ENCODE data around the gene TRIM26. TPM values are rescaled to one million over a fixed set of nuclear protein-coding genes. Genes with fewer than 3 reads are reported as not detected.

TRIM26 gene
- total RNA-seq, 2 experiments from 2014 or later = 43.4 to 45.0 TPM

DNA sequence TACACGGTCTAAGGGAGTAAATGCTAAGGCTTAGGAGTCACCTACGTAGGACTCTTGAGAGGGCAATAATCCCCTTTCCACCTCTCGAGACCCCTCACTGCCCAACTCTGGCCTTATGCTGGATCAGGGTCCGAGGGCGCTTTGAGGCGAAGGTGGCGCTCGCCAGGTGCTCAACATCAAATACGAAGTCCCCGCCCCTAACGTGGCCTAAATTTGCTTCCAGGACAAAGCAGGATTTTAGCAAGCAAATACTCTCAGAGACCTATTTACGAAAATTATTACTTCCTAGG lies 406 bp upstream of the TRIM26 start:
- Mint-ChIP-seq H3K4me3 (peak overlapping the region; percentile 90), H3K27me3 (no peaks in the 10 kb centered on the region), H3K36me3 (ENCODE audit: low read depth) (peaks cover 26% of the 10 kb centered on the region), H3K9me3 (no peaks in the 10 kb centered on the region), H3K4me1 (ENCODE audit: low read depth) (peaks cover 45% of the 10 kb centered on the region), H3K27ac (peak overlapping the region; percentile 99)
- ChIA-PET CTCF (interaction anchor here (1.3 to 1.5 kb wide), 2 partner anchors 14 to 145 kb away, joined by 3 to 6 read pairs; no protein-coding TSS in a partner anchor), POLR2A (interaction anchor here (0.6 to 3.6 kb wide), 19 partner anchors 8 to 153 kb away, joined by 3 to 27 read pairs (median 4); partner anchors contain the start of genes POLR1H and TRIM39)
- TF ChIP-seq, protein P1, sequence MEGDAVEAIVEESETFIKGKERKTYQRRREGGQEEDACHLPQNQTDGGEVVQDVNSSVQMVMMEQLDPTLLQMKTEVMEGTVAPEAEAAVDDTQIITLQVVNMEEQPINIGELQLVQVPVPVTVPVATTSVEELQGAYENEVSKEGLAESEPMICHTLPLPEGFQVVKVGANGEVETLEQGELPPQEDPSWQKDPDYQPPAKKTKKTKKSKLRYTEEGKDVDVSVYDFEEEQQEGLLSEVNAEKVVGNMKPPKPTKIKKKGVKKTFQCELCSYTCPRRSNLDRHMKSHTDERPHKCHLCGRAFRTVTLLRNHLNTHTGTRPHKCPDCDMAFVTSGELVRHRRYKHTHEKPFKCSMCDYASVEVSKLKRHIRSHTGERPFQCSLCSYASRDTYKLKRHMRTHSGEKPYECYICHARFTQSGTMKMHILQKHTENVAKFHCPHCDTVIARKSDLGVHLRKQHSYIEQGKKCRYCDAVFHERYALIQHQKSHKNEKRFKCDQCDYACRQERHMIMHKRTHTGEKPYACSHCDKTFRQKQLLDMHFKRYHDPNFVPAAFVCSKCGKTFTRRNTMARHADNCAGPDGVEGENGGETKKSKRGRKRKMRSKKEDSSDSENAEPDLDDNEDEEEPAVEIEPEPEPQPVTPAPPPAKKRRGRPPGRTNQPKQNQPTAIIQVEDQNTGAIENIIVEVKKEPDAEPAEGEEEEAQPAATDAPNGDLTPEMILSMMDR (IDR thresholded peaks at IDR 0.05) = no peak
- intact Hi-C loops (cut with micrococcal nuclease) = loop anchor here (10.0 kb wide), 1 partner anchor 111 kb away; the partner anchor contains the start of gene TRIM39
- ATAC-seq = no peak
- no peak for DNase-seq

DNA sequence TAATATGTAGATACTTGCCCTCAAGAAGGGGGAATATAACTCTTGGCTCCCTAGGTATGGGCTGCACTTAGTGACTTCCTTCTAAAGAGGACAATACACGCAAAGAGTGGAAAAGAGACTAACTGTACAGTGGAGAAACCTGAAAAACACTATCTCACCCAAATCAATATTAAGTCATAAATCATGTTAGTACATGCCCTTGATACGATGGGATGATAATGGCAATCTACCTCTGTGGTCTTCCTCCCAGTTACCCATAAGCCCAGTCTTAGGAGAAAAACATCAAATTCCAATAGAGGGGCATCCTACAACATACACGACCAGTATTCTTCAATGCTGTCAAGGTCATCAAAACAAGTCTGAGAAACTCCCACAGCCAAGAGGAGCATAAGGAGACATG lies 1.3 kb downstream of the TRIM26 start:
- H3K27me3 Mint-ChIP-seq = no peaks in the 10 kb centered on the region
- peak overlapping the region; percentile 90 for H3K4me3 Mint-ChIP-seq
- peaks cover 56% of the 10 kb centered on the region for H3K4me1 Mint-ChIP-seq (ENCODE audit: low read depth)
- H3K9me3 Mint-ChIP-seq = no peaks in the 10 kb centered on the region
- ChIA-PET CTCF (interaction anchor here (0.7 to 1.3 kb wide), 2 partner anchors 81 to 109 kb away, joined by 3 to 5 read pairs; no protein-coding TSS in a partner anchor), POLR2A (interaction anchor here (0.8 to 1.2 kb wide), 3 partner anchors 17 to 140 kb away, joined by 3 read pairs; no protein-coding TSS in a partner anchor)
- peak overlapping the region; percentile 99 for H3K27ac Mint-ChIP-seq
- TF ChIP-seq, protein P1 (IDR thresholded peaks at IDR 0.05) = no peak
- peaks cover 27% of the 10 kb centered on the region for H3K36me3 Mint-ChIP-seq (ENCODE audit: low read depth)
- no peak for DNase-seq
- intact Hi-C loops (cut with micrococcal nuclease) = loop anchor here (10.0 kb wide), 1 partner anchor 113 kb away; the partner anchor contains the start of gene TRIM39
- no peak for ATAC-seq

DNA sequence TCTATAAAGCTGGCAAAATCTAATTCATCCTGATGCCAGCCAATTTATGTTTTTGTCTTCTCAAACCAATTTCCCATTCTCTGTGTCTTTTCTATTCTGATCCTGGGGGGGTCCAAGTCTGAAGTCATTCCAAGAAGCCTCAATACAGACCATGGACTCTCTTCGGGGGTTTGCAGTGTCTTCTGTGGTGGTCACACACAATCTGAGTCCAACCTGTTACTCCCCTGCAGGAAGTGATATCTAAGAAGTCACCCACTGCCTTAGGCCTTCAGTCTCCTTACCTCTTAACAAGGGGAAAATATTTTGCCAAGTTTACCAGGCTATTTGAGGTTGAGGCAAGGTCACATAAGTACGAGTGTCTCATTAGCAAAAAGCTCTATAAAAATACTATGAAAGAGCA lies 1.9 kb downstream of the TRIM26 start:
- Mint-ChIP-seq H3K36me3 (ENCODE audit: low read depth) (peaks cover 27% of the 10 kb centered on the region), H3K27me3 (no peaks in the 10 kb centered on the region), H3K27ac (no peak overlapping the region), H3K4me3 (peak overlapping the region; percentile 90), H3K9me3 (no peaks in the 10 kb centered on the region), H3K4me1 (ENCODE audit: low read depth) (peaks cover 60% of the 10 kb centered on the region)
- intact Hi-C loops (cut with micrococcal nuclease) = loop anchor here (10.0 kb wide), 1 partner anchor 113 kb away; the partner anchor contains the start of gene TRIM39
- ATAC-seq = no peak
- TF ChIP-seq, protein P1 (IDR thresholded peaks at IDR 0.05) = no peak
- CTCF ChIA-PET = interaction anchor here (0.7 kb wide), 1 partner anchor 80 kb away, joined by 3 read pairs; no protein-coding TSS in a partner anchor
- POLR2A ChIA-PET = interaction anchor here (0.7 to 1.1 kb wide), 3 partner anchors 15 to 141 kb away, joined by 3 read pairs; no protein-coding TSS in a partner anchor
- DNase-seq = no peak

DNA sequence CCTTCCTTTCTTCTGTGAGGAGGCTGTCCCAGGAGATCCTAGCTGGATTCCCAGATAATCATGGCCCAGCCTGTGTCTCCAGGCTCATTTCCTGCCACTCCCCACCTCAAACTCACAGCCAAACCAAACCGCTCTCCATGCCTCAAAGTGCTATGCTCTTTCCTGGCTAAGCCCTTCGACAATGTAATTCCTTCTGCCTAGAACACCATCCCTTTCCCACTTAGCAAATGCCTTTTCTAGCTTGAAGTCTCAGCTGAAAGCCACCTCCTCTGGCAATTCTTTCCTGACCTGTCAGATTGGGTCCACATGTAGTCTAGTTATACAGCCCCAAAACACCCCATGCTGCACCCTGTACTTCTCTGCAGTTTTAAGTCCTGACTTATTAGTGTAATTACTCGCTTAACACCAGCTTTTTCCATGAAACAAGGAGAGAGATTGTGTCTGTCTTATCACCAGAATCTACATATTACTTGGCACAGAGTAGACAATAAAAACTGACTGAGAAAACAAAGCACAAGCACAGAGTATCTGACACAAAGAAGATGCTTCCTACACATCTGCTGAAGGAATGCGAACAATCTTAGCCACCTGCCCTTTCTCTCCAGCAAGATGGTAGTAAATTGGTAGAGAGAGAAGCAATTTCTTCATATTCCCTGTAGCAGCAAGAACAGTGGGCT lies 5.4 kb downstream of the TRIM26 start:
- Mint-ChIP-seq H3K4me3 (no peak overlapping the region), H3K27ac (no peak overlapping the region), H3K27me3 (no peaks in the 10 kb centered on the region), H3K4me1 (ENCODE audit: low read depth) (peaks cover 63% of the 10 kb centered on the region), H3K9me3 (no peaks in the 10 kb centered on the region), H3K36me3 (ENCODE audit: low read depth) (peaks cover 37% of the 10 kb centered on the region)
- ATAC-seq (no peak), DNase-seq (no peak)
- TF ChIP-seq, protein P1 (IDR thresholded peaks at IDR 0.05) = no peak
- intact Hi-C loops (cut with micrococcal nuclease) = no loop called here
- ChIA-PET POLR2A (interaction anchor here (0.9 to 4.5 kb wide), 7 partner anchors 11 to 118 kb away, joined by 3 to 31 read pairs (median 4); no protein-coding TSS in a partner anchor), CTCF (interaction anchor here (0.7 to 5.5 kb wide), 4 partner anchors 10 to 41 kb away, joined by 3 to 25 read pairs (median 3); no protein-coding TSS in a partner anchor)

All from activated CD8-positive, alpha-beta T cell treated with anti-CD3 and anti-CD28 coated beads for 36 hours (primary cell).